Upper lobe of right lung (tissue), 1 donor: ENCODE results near the gene EVL. TPM values are rescaled to one million over a fixed set of nuclear protein-coding genes. Genes with fewer than 3 reads are reported as not detected.
A peak's percentile ranks its signal among the peaks of the same experiment; 100 is the strongest.

ENCODE experiments used
- ATAC-seq: fragments of 200-7000 bp; cut with Tn5 transposase; one replicate; pipeline ENCODE4 v1.9.1; 2020; ENCODE audit warnings: mild to moderate bottlenecking, moderate library complexity
- DNase-seq: peaks from one replicate; pipeline ENCODE4 v3.0.0-alpha.2; 2020
- H3K27ac ChIP-seq: fragments of 200-600 bp; one replicate; pipeline ENCODE4 v1.8.0; 2022
- H3K27me3 ChIP-seq: fragments of 200-600 bp; one replicate; pipeline ENCODE4 v1.8.0; 2022; ENCODE audit warnings: mild to moderate bottlenecking
- H3K36me3 ChIP-seq: fragments of 200-600 bp; one replicate; pipeline ENCODE4 v1.8.0; 2022
- H3K4me1 ChIP-seq: fragments of 200-600 bp; one replicate; pipeline ENCODE4 v1.8.0; 2022
- H3K4me3 ChIP-seq: fragments of 200-600 bp; one replicate; pipeline ENCODE4 v1.8.0; 2022; ENCODE audit warnings: mild to moderate bottlenecking
- H3K9me3 ChIP-seq: fragments of 200-600 bp; one replicate; pipeline ENCODE4 v1.8.0; 2022
- CTCF ChIP-seq: fragments of 200-600 bp; IDR thresholded peaks from one replicate; pipeline ENCODE4 v1.8.0; 2022; ENCODE audit warnings: antibody characterized with exemption
- intact Hi-C: fragments of 100-400 bp; cut with DNase I; formaldehyde crosslinking; loops from one replicate; pipeline ENCODE4 v1.11.0; 2022
- total RNA-seq: library from RNA; stranded (reverse); fragmentation: NEBNext Ultra II Directional; extraction: Animal tissue kit (Norgen Biotek cat#: 25700); gene quantifications from one replicate; pipeline ENCODE4 v1.2.1, GENCODE V29; 2021
- donor health status: DM: no; HTN: yes; CAD: no; lungs with severe emphysema.

EVL gene
- total RNA-seq, 1 donor from 2014 or later: 206 TPM

- peak; percentile 62 for ATAC-seq
- no peak overlapping the region for H3K4me3 ChIP-seq
- no peak for TF ChIP-seq CTCF
- intact Hi-C loops: no loop called here
- H3K27ac ChIP-seq: peak overlapping the region; percentile 20
- no peaks in the 10 kb centered on the region for H3K36me3 ChIP-seq
- peaks cover 63% of the 10 kb centered on the region for H3K4me1 ChIP-seq
- no peaks in the 10 kb centered on the region for H3K9me3 ChIP-seq
- peak; percentile 74 for DNase-seq
- H3K27me3 ChIP-seq: no peaks in the 10 kb centered on the region
Measured at GRCh38 chr14:100076606-100077005, 11.4 kb downstream of the EVL start.

DNA sequence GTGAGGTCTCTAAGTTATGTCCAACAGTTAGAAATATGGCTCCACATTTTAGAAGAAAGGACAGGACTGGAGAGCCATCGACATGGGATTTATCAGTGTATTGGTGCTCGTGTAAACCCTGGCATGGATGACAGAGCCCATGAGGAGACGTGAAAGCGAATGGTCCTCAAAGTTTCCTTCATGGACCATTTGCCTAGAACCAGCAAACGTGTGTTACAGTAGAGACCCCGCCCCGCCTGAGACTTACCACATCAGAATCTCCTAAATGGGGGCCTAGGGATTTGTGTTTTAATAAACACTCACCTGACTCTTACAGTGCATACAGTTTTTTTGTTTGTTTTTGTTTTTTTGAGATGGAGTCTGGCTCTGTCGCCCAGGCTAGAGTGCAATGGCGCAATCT is 12.2 kb downstream of the EVL start:
- no peak overlapping the region for H3K4me3 ChIP-seq
- no peak for ATAC-seq

GRCh38 chr14:100078216-100078803 is 13.1 kb downstream of the EVL start:
- peak overlapping the region; percentile 47 for H3K27ac ChIP-seq
- intact Hi-C loops: no loop called here

More for the DNA sequence above, 12.2 kb downstream of the EVL start:
- Histone ChIP-seq H3K4me1 (peaks cover 67% of the 10 kb centered on the region), H3K36me3 (no peaks in the 10 kb centered on the region), H3K27ac (peak overlapping the region; percentile 20), H3K9me3 (no peaks in the 10 kb centered on the region), H3K27me3 (no peaks in the 10 kb centered on the region)
- no peak for DNase-seq
- intact Hi-C loops: no loop called here
- TF ChIP-seq CTCF: no peak

DNA sequence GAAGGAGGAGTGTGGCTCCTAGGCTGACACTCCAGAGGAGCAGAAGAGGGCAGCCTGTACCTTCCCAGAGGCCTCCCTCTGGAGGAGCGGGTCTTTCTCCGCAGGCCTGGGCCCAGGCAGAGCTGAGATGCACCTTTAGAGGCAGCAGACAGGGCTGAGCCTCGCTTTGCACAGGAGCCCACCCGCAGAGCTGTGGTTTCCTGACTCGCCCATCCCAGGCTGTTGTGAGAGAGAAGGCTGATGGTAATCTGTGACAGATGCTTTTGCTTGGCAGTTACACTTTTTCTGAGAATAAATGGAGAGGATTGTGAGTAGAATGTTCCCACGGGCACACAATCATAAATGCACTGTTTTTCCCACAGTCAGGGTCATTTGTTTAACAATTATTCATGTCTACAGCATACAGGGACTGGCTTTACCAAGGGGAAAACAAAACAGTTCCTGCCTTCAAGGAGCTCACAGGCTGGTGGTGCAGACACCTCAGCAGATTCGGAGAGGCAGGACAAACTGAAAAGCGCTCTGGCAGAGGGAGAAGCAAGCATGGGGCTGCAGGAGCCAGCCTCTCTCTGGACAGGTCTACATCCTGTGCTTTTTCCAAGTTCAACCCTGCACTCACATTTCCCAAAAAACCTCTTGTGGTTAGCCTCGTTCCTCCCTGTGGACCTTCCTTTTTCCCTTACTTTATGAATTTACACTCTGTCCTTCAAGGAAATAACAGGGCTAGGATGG is 13.9 kb downstream of the EVL start:
- DNase-seq: no peak

More at GRCh38 chr14:100078216-100078803, 13.1 kb downstream of the EVL start:
- no peak overlapping the region for H3K4me3 ChIP-seq
- H3K36me3 ChIP-seq: no peaks in the 10 kb centered on the region
- peaks cover 64% of the 10 kb centered on the region for H3K4me1 ChIP-seq
- ATAC-seq (no peak), DNase-seq (no peak)
- TF ChIP-seq CTCF: no peak
- no peaks in the 10 kb centered on the region for H3K27me3 ChIP-seq
- H3K9me3 ChIP-seq: no peaks in the 10 kb centered on the region

DNA sequence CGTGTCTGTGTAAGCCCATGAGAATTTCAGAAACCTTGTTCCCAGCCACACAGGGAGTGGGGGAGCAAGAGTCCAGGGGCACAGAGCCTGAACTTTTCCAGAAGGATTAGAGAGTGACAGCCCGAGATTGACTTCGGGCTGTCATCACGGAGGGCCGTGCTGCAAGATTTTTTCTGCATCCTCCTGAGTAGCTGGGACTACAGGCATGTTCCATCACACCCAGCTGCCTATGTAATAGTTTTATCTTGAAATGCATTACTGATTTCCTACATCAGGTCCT is 14.4 kb downstream of the EVL start:
- Histone ChIP-seq H3K4me3 (no peak overlapping the region), H3K4me1 (peaks cover 52% of the 10 kb centered on the region), H3K36me3 (peaks cover 4% of the 10 kb centered on the region), H3K27ac (peak overlapping the region; percentile 63), H3K27me3 (no peaks in the 10 kb centered on the region), H3K9me3 (no peaks in the 10 kb centered on the region)
- DNase-seq: no peak
- no peak for TF ChIP-seq CTCF
- intact Hi-C loops: no loop called here
- no peak for ATAC-seq

More for the DNA sequence above, 13.9 kb downstream of the EVL start:
- no peaks in the 10 kb centered on the region for H3K36me3 ChIP-seq
- TF ChIP-seq CTCF: no peak
- no peaks in the 10 kb centered on the region for H3K9me3 ChIP-seq
- no peaks in the 10 kb centered on the region for H3K27me3 ChIP-seq
- peak overlapping the region; percentile 63 for H3K27ac ChIP-seq
- peak; percentile 5 for ATAC-seq
- H3K4me1 ChIP-seq: peaks cover 56% of the 10 kb centered on the region
- no peak overlapping the region for H3K4me3 ChIP-seq
- intact Hi-C loops: no loop called here
